GM23338 (cell line): ENCODE measurements around the gene TMEM120B. TPM values are rescaled to one million over a fixed set of nuclear protein-coding genes. Genes with fewer than 3 reads are reported as not detected.

ENCODE experiments used
- ATAC-seq: fragments of 200-7000 bp; cut with Tn5 transposase; 3 replicates; pipeline ENCODE4 v1.9.1; 2020
- DNase-seq: peaks from one replicate; pipeline ENCODE4 v3.0.0-alpha.2; 2015; ENCODE audit warnings: low spot score
- H2AFZ ChIP-seq: fragments of 200-600 bp; sonication (generic); 2 replicates; pipeline ENCODE4 v1.8.0; 2016; ENCODE audit warnings: antibody characterized with exemption, mild to moderate bottlenecking, moderate library complexity
- H3F3A ChIP-seq: fragments of 200-600 bp; sonication (generic); replicated peaks from 2 replicates; pipeline ENCODE4 v1.8.0; 2017; ENCODE audit warnings: antibody characterized with exemption, mixed run types, low read depth
- H3K27ac ChIP-seq: fragments of 200-600 bp; sonication (generic); 2 replicates; pipeline ENCODE4 v1.6.1; 2016; ENCODE audit warnings: low read depth
- H3K27me3 ChIP-seq: fragments of 200-600 bp; sonication (generic); 2 replicates; pipeline ENCODE4 v1.8.0; 2016; ENCODE audit warnings: mild to moderate bottlenecking, mixed run types, moderate library complexity; ENCODE audit not compliant: insufficient read depth
- H3K36me3 ChIP-seq: fragments of 200-600 bp; sonication (generic); 2 replicates; pipeline ENCODE4 v1.8.0; 2016; ENCODE audit warnings: mild to moderate bottlenecking; ENCODE audit not compliant: insufficient read depth
- H3K4me1 ChIP-seq: fragments of 200-600 bp; sonication (generic); 2 replicates; pipeline ENCODE4 v1.8.0; 2016; ENCODE audit warnings: mild to moderate bottlenecking, moderate library complexity; ENCODE audit not compliant: insufficient read depth
- H3K4me2 ChIP-seq: fragments of 200-600 bp; sonication (generic); 2 replicates; pipeline ENCODE4 v1.7.1; 2017; ENCODE audit warnings: mixed run types
- H3K4me3 ChIP-seq: fragments of 200-600 bp; sonication (generic); 2 replicates; pipeline ENCODE4 v1.6.1; 2016; ENCODE audit warnings: mixed run types
- H3K79me2 ChIP-seq: fragments of 200-600 bp; sonication (generic); replicated peaks from 2 replicates; pipeline ENCODE4 v1.8.0; 2017; ENCODE audit warnings: mild to moderate bottlenecking; ENCODE audit not compliant: insufficient read depth
- H3K9me2 ChIP-seq: fragments of 200-600 bp; sonication (generic); 2 replicates; pipeline ENCODE4 v1.8.0; 2017; ENCODE audit not compliant: insufficient read depth
- H4K20me1 ChIP-seq: fragments of 200-600 bp; sonication (generic); replicated peaks from 2 replicates; pipeline ENCODE4 v1.8.0; 2017; ENCODE audit warnings: mild to moderate bottlenecking; ENCODE audit not compliant: insufficient read depth
- H3K27ac Mint-ChIP-seq: 2 replicates; pipeline ENCODE4 v1.8.0; 2020; ENCODE audit warnings: inconsistent platforms, mild to moderate bottlenecking, moderate library complexity, mixed read lengths
- H3K27me3 Mint-ChIP-seq: 3 replicates; pipeline ENCODE4 v1.8.0; 2022; ENCODE audit warnings: low read depth, mild to moderate bottlenecking, moderate library complexity, mixed read lengths, inconsistent platforms; ENCODE audit not compliant: insufficient read depth, poor library complexity
- H3K36me3 Mint-ChIP-seq: 3 replicates; pipeline ENCODE4 v1.8.0; 2021; ENCODE audit warnings: low read depth, mild to moderate bottlenecking, inconsistent platforms, moderate library complexity, mixed read lengths
- H3K4me1 Mint-ChIP-seq: 3 replicates; pipeline ENCODE4 v1.8.0; 2020; ENCODE audit warnings: mild to moderate bottlenecking, inconsistent platforms, mixed read lengths
- H3K4me3 Mint-ChIP-seq: 3 replicates; pipeline ENCODE4 v1.8.0; 2021; ENCODE audit warnings: moderate library complexity, mild to moderate bottlenecking, inconsistent platforms, mixed read lengths
- H3K9me3 Mint-ChIP-seq: 3 replicates; pipeline ENCODE4 v1.8.0; 2020; ENCODE audit warnings: moderate library complexity, mild to moderate bottlenecking, inconsistent platforms, mixed read lengths
- CREB1 ChIP-seq: fragments of 250-450 bp; sonication (Bioruptor Pico); IDR thresholded peaks from 2 replicates; pipeline ENCODE4 v1.5.0; 2020; ENCODE audit warnings: low read depth, mild to moderate bottlenecking, moderate library complexity
- ETS1 ChIP-seq: IDR thresholded peaks from 2 replicates; pipeline ENCODE4 v1.6.1; 2016; ENCODE audit warnings: antibody characterized with exemption
- EZH2 ChIP-seq: fragments of 200-600 bp; sonication (generic); IDR thresholded peaks from one replicate; pipeline ENCODE4 v1.8.0; 2017; ENCODE audit warnings: antibody characterized with exemption, mild to moderate bottlenecking, low read depth; ENCODE audit not compliant: unreplicated experiment
- JUNB ChIP-seq: IDR thresholded peaks from one replicate; pipeline ENCODE4 v1.6.1; 2016; ENCODE audit warnings: antibody characterized with exemption; ENCODE audit not compliant: unreplicated experiment
- NANOG ChIP-seq: IDR thresholded peaks from 2 replicates; pipeline ENCODE4 v1.6.1; 2016; ENCODE audit warnings: antibody characterized with exemption, borderline replicate concordance
- POLR2AphosphoS5 ChIP-seq: IDR thresholded peaks from 2 replicates; pipeline ENCODE4 v1.6.1; 2016; ENCODE audit warnings: antibody characterized with exemption, low read depth
- REST ChIP-seq: IDR thresholded peaks from one replicate; pipeline ENCODE4 v1.6.1; 2018; ENCODE audit warnings: antibody characterized with exemption; ENCODE audit not compliant: unreplicated experiment
- STAT1 ChIP-seq: IDR thresholded peaks from one replicate; pipeline ENCODE4 v1.6.1; 2016; ENCODE audit warnings: antibody characterized with exemption; ENCODE audit not compliant: unreplicated experiment
- ZNF114 ChIP-seq: fragments of 250-450 bp; sonication (Bioruptor Pico); IDR thresholded peaks from 2 replicates; pipeline ENCODE4 v1.5.0; 2020; ENCODE audit warnings: mild to moderate bottlenecking, moderate library complexity
- ZNF331 ChIP-seq: fragments of 250-450 bp; sonication (Bioruptor Pico); IDR thresholded peaks from 2 replicates; pipeline ENCODE4 v1.5.0; 2020; ENCODE audit warnings: low read depth, mild to moderate bottlenecking, moderate library complexity
- ZNF462 ChIP-seq: fragments of 250-450 bp; sonication (Bioruptor Pico); IDR thresholded peaks from 2 replicates; pipeline ENCODE4 v1.5.0; 2020; ENCODE audit warnings: mild to moderate bottlenecking, moderate library complexity
- polyA plus RNA-seq: library from polyadenylated mRNA; unstranded; fragments of >200 nt; fragmentation: Nextera tagmentation; extraction: Ambion mirVana; gene quantifications from 2 replicates; pipeline ENCODE4 v1.2.1, GENCODE V29; 2016
- total RNA-seq: library from RNA; depleted of rRNA; stranded (reverse); fragments of >200 nt; shearing (Covaris generic); gene quantifications from 2 replicates; pipeline ENCODE4 v1.2.3, GENCODE V29; 2014

TMEM120B gene
- total and polyA plus RNA-seq, 2 experiments from 2014 or later, result 15.0 to 36.0 TPM

GRCh38 chr12:121828826-121829225, 116.3 kb downstream of the TMEM120B start (continued):
- TF ChIP-seq ZNF462 (CRISPR knock-in tag) (no peak), POLR2AphosphoS5 (no peak), NANOG (no peak)

GRCh38 chr12:121829250-121829918, 116.8 kb downstream of the TMEM120B start:
- Histone ChIP-seq H3F3A (peaks cover 3% of the 10 kb centered on the region; the same call in 1 of the 2 replicates), H3K9me2 (no peaks in the 10 kb centered on the region), H3K4me1 (no peaks in the 10 kb centered on the region), H3K36me3 (no peaks in the 10 kb centered on the region), H3K27ac (no peak overlapping the region), H3K79me2 (no peaks in the 10 kb centered on the region), H3K4me2 (no peak overlapping the region), H3K4me3 (no peak overlapping the region), H2AFZ (no peak overlapping the region), H3K27me3 (no peaks in the 10 kb centered on the region), H4K20me1 (no peaks in the 10 kb centered on the region)
- DNase-seq, result no peak
- no peaks in the 10 kb centered on the region for H3K27me3 Mint-ChIP-seq
- H3K4me3 Mint-ChIP-seq, result no peak overlapping the region
- H3K36me3 Mint-ChIP-seq, result peaks cover 53% of the 10 kb centered on the region
- H3K4me1 Mint-ChIP-seq, result peaks cover 5% of the 10 kb centered on the region; the same call in 2 of the 3 replicates
- ATAC-seq, result no peak
- TF ChIP-seq ZNF114 (CRISPR knock-in tag), result no peak
- no peak for TF ChIP-seq CREB1 (CRISPR knock-in tag)
- TF ChIP-seq STAT1, result no peak
- TF ChIP-seq EZH2, result no peak
- TF ChIP-seq ETS1, result no peak
- TF ChIP-seq NANOG, result no peak
- no peak for TF ChIP-seq POLR2AphosphoS5
- no peak for TF ChIP-seq REST
- TF ChIP-seq JUNB, result no peak
- TF ChIP-seq ZNF331 (CRISPR knock-in tag), result no peak
- no peak overlapping the region; the same call in 1 of the 2 replicates for H3K27ac Mint-ChIP-seq
- H3K9me3 Mint-ChIP-seq, result no peaks in the 10 kb centered on the region
